Nucleus accumbens (tissue), 56 donors: ENCODE data around the gene ITGB3.
"Not testable (repeated sequence)": the region's sequence is repeated elsewhere in the genome, so short reads cannot be mapped to it uniquely, and the experiment has no call there.

Experiments used
- DNase-seq, 56 donors: peaks; one replicate each; lab custom pipeline; 2025; lab: John Stamatoyannopoulos, UW

The ITGB3 gene

DNA sequence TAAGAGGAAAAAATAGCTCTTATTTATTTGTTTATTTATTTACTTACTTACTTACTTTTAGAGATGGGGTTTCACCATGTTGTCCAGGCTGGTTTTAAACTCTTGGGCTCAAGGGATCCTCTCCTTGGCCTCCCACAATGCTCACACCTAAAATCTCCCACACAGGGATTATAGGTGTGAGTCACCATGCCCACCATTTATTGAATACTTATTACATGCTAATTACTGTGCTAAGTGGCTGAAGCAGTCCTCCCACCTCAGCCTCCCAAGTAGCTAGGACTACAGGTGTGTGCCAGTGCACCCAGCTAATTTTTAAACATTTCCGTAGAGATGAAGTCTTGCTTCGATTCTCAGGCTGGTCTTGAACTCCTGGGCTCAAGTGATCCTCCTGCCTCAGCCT, 11.0 kb upstream of the ITGB3 start:
- no peak for DNase-seq

DNA sequence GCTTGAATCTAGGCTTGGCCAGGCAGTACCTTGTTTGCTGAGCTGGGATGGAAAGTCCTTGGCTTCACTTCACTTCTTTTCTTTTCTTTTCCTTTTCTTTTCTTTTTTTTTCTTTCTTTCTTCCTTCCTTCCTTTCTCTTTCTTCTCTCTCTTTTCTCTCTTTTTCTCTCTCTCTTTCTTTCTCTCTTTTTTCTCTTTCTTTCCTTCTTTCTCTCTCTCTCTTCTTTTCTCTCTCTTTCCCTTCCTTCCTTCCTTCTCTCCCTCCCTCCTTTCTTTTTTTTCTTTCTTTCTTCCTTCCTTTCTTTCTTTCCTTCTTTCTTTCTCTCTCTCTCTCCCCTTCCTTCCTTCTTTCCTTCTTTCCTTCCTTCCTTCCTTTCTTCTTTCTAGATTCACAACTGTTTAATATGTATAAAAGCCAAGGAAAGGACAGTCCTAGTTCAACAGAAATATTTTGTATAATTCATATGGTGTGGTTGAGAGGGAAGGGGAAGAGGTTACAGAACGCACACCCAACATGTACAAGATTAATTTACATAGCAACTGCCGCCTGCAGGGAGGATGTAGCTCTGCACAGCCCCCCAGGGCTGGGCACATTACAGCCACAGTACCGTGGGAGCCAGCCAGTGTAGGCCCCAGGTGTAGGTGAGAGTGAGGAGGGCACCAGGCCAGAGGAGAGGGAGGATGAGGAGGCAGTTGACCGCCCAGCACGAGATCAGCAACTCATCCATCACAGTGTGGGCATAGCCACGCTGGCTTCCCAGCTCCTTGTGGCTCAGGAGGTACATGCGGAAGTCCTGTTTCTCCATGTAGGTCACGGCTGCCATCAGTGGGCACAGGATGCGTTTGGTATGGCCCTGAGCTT, 9.7 kb upstream of the ITGB3 start:
- no peak for DNase-seq

DNA sequence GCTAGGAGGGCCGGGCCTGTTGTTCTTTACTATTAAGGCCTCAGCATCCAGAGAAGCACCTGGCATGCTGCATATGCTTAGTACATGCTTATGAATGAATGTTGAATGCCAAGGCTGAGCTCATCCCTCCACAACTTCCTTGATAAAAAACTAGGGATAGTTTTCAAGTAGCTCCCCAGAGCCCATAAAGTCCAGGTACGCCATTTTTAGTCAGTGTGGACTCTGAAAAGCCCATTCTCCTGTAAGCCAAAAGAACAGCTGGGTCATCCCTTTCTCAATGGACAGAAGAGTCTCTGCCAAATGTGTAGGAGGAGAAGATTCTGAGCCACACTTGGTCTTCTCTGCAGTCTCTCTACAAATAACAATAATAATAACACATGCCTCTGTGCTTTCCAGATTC, 8.9 kb upstream of the ITGB3 start:
- DNase-seq: no peak

DNA sequence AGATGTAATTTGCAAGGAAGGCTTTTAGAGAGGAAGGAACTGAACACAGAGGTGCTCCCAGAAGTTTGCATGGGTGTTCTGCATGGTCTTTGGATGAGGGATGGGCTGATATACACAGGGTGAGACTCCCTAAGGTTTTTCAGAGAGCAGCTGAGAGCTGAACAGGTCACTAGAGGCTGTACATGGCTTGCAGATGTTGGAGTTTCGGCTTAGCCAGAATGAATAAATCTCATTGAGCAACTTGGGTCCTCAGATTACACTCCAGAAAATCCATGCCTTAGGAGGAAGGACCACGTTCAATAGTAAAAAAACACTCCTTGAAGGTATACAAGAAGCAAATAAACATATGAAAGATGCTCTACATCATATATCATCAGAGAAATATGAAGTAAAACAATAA, 7.5 kb upstream of the ITGB3 start:
- DNase-seq: no peak

DNA sequence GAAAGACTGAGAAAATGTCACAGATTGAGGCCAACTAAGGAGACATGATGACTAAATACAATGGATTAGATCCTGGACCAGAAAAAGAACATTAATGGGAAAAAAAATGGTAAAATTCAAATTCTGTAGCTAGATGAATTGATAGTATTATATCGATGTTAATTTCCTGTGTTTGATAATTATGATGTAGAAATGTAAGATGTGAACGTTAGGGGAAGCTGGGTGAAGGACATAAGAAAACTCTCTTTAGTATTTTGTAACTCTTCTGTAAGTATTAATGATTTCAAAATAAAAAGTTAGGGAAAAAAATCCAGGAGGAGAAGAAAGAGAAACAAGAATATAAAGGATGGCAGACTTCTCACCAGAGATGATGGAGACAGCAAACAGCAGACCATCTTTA, 2.8 kb upstream of the ITGB3 start:
- DNase-seq: no peak

DNA sequence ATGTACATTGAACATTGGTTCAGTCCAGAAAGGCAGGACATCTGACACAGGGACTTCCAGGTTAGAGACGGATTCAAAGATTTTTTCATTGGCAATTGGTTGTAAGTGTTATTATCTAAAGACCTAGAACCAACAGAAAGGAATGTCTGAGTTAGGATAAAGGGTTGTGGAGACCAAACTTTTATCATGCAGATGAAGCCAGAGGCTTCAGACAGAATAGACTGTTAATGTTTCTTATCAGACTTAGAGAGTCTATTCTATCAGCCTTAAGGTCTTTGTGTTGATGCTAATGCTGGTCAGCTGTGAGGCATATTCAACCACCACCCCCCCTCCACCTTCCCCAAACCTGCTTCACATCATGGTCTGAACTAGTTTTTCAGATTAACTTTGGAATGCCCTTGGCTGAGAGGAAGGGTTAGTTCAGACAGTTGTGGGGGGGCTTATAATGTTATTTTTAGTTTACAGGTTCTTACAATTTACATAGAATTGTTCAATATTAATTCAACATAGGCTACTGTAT, 2.1 kb upstream of the ITGB3 start:
- no peak for DNase-seq

DNA sequence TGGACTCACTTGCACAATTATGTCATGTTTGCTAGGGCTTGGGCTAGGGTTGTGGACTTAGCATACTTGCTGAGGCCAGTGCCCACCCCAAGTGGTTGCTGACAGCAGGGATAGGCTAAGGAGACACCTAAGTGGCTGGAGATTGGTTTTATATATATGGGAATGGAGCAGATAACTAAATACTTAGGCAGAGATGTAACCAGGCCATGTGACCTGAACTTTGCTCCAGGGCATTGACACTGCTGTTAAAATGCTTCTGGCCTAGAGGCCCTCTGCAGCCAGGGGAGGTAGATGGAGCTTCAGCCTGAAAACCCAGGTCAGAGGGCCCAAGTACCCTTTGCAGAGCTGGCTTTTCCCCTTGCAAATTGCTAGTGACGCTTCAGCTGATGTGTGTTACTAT, 1.4 kb upstream of the ITGB3 start:
- DNase-seq: no peak

DNA sequence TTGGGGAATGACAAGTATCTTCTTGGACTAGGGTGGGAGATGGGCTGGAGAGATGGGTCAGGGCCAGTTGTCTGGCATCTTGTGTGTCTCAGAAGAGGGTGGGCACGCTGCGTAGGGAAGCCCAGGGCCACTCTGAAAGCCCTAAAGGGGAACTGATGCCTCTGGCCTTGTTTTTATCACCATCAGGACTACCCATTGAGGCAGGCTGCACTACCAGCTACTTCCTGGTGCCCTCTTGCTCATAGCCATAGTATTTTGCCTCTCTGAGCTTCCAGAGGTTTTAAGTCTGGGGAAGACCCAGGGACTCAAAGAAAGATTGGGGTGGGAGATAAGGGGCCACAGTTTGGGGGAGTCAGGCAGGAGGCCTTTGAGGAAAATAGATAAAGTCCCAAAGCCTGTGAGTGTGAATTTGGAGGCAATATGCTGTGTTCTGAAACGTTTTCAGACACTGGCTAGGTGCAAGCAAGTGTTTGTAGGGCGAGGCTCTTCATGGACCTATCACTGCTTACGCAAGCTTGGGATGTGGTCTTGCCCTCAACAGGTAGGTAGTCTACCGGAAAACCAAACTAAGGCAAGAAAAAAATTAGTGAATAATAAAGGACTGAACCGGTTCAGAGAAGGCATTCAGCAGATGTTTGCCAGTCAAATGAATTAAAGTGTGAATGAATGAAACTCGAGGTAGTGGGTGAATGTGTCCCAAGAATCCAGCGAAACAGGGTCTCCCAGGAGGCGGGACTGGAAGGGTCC, 688 bp upstream of the ITGB3 start:
- DNase-seq: no peak

DNA sequence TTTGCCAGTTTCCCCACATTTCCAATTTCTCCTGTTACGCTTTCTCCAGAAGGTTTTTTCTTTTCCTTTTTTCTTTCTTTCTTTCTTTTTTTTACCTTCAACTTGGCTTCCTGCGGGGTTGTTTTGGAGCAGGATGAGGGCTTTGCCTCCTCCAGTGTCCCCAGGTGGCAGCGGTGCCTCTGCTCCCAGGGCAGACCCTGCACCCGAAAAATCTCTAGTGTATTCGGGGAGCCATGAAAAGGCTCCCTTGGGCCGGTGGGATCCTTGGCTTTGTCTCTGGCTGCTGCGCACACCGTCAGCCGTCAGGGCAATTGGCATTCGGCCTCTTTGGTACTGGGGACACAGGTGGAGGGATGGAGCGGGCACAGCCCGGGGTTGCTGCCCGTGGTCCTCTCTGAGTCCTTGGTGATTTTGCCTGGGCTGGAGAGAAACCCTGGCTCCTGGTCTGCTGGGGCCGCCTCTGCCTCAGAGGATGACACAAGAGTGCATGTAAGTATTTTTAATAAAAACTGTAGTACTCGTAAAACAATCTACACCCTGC, 846 bp downstream of the ITGB3 start:
- DNase-seq: no peak

DNA sequence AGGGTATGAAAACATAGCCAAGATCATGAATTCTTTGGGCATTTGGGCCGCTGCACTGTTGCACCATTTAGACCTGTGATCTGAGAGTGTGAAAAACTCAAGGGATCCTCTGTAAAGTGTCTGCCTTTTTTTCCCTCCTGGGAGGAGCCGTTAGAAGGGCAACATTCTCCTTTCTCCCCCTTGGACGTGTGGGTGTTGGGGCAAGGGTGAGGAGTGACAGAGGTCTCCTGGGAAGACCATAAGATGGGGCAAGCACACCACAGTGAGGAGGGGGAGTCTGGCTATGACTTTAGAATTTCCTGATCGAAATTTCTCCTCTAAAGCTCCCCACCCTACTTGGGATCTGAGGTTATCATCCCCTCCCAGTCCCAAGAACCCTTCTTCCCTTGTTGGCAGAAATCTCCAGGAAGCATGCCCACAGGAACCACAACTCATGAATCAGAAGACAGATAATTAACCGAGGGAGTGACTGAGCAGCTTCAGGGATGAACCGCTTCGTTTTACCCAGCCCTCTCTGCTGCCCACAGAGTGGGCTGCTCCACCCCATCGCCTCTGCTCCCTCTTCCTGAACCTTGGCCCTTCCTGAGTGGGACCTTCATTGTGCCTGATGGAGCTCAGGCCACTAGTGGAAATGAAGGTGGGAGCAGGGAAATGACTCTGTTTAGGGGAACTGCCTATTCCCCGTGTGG, 4.2 kb downstream of the ITGB3 start:
- no peak for DNase-seq

DNA sequence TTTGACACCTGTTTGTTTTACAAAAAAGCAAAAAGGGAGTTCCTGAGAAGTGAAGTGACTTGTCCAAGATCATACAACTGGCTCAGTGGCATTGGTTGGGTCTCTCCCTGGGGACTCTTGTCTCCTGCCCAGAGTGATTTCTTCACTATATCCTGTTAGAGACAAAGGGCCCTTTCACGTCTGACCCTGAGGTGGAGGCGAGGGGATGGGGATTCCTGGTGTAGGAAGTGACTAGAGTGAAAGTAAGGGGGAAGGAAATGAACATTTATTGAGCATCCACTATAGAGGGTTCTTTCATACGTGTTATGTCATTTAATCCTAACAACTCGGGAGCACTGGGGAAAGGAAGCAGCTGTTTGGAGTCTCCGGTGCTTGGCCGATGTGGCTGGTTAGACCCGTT, 9.0 kb downstream of the ITGB3 start:
- DNase-seq: no peak

DNA sequence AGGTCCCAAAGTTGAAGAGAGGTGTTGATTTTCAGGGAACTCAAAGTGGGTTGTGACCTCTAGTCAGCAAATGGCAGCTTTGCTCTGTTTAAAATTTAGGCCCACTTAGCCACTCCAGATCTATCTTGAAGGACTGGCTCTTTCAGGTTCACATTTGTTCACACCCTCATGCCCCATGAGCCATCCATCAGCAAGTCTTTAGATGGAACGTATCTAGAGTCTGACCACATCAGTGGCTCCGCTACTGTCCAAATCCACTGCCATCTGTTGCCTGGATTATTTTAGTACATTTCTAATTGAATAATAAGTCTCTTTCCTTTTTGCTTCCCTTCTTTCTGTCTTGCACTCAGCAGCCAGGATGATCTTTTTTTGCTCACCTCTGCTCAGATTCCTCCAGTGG, 10.5 kb downstream of the ITGB3 start:
- DNase-seq: no peak

DNA sequence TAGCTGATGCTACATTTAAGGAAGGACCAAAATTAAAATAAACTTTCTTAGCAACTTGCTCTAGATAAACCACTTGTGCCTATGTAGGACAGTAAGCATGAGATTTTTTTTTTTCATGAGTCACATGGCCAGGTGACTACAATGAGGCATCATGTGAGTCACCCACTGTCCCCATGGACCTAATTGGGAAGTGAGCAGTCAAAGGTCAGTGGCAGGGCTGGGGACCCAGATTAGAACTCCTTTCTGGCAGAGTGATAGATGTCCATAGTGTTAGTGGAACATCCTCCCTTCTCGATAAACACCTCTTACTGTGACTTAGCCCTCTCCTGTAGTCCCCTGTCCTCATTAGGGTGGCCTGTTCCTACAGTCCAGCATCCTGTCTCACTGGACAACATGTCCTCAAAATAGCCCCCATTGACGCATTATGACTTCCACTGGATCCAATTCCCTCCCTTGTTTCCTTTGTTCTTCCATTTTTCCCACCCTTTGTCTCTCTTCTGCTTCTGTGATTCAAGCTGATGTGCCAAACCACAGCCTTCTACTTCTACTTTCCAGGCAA, 12.4 kb downstream of the ITGB3 start:
- DNase-seq: no peak

DNA sequence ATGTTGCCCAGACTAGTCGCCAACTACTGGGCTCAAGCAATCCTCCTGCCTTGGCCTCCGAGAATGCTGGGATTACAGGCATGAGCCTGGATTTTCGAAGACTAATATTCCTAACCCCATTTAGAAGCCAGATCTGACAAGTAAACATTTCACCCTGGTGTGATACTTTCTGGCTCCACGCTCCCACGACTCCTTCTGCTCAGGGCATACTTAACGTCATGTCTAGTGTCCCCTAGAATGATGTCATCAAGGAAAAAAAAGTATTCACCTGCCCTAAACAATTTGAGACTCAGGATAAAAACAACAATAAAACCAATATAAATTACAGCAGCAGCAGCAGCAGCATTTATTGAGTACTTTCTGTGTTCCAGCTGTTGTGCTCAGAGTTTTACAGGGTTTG, 13.2 kb downstream of the ITGB3 start:
- no peak for DNase-seq

DNA sequence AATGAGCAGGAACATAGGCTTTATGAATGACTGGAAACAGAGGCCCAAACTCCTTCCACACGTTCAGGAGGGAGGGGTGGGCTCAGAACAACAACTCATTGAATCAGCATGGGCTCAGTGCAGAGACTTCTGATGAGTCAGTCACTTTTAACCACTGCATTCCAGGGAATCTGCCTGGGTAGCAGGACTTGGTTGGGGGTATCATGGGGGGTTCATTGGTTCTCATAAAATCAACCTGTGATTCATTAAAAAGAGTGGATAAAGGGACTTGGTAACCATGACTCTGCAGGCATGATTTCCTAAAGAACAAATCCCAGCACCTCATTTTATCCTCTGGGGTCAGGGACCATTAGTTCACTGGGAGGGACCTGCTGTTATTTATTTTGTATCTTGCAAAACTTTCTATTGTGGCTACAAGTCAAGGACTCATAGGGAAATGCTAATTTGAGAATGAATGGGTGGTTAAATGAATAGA, 13.8 kb downstream of the ITGB3 start:
- DNase-seq: no peak

DNA sequence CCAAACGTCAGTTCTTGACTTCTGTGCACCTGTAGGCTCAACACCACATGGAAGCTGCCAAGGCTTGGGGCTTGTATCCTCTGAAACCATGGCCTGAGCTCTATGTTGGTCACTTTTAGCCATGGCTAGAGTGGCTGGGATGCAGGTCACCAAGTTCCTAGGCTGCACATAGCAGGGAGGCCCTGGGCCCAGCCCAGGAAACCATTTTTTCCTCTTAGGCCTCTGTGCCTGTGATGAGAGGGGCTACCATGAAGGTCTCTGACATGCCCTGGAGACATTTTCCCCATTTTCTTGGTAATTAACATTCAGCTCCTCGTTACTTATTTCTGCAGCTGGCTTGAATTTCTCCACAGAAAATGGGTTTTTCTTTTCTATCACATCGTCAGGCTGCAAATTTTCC, 15.3 kb downstream of the ITGB3 start:
- DNase-seq: not testable (repeated sequence)

DNA sequence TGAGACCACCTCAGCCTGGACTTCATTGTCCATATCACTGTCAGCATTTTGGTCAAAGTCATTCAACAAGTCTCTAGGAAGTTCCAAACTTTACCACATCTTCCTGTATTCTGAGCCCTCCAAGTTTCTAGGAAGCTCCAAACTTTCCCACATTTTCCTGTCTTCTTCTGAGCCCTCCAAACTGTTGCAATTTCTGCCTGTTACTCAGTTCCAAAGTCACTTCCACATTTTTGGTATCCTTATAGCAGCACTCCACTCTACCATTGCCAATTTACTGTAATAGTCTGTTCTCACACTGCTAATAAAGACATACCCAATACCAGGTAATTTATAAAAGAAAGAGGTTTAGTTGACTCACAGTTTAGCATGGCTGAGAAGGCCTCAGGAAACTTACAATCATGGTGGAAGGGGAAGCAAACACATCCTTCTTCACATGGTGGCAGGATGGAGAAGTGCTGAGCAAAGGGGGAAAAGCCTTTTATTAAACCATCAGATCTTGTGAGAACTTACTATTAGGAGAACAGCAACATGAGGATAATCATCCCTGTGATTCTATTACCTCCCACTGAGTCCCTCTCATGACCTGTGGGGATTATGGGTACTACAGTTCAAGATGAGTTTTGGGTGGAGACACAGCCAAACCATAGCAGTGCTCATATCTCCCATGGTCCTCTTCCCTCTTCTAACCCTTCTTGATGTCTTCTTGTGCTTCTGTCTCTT, 16.1 kb downstream of the ITGB3 start:
- not testable (repeated sequence) for DNase-seq

DNA sequence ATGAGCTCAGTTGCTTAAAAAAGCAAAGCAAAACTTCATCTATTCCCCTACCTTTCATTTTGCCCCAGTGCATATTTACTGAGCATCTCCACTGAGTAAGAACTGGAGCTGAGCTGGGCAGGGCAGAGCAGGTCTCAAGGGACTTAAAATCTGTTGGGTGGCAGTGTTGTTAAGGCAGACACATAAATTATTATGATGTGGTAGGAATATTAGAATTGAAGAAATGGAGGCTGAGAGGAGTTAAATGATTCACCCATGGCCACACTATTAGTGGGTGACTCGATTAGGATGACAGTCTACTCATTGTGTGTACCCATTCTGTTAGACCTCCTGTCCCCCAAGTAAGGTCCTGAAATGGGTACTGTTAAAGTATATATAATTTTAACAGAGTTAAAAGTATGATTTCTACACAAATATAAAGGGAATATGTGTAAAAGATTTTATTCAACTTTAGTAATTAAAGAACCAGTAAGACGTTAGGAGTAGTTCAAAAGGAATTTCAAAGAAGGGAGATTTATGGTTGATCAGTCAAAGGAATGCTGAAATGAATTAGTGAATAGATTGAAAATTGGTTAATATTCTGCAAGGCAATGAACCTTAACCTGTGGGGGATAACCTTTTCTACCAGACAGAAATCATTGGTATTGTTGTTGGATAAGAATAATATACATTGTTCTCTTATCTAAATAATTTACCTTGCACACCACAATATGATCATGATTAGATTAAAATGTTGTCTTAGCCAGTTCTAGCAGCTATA, 17.5 kb downstream of the ITGB3 start:
- DNase-seq: no peak

DNA sequence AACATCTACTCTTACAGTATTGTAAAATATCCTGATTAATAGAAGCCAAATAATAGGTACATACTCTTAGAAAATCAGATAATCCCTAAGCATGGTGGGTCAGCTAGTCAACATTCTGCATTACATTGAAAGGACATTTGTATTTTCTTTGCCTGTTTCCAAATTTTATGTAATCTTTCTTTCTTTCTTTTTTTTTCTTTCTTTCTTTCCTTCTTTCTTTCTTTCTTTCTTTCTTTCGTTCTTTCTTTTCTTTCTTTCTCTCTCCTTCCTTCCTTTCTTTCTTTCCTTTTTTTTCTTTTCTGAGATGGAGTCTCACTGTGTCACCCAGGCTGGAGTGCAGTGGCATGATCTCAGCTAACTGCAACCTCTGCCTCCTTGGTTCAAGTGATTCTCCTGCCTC, 18.9 kb downstream of the ITGB3 start:
- no peak for DNase-seq
